ENCODE results near the gene ALDH18A1.
A peak's percentile ranks its signal among the peaks of the same experiment; 100 is the strongest.

The ALDH18A1 gene

DNA sequence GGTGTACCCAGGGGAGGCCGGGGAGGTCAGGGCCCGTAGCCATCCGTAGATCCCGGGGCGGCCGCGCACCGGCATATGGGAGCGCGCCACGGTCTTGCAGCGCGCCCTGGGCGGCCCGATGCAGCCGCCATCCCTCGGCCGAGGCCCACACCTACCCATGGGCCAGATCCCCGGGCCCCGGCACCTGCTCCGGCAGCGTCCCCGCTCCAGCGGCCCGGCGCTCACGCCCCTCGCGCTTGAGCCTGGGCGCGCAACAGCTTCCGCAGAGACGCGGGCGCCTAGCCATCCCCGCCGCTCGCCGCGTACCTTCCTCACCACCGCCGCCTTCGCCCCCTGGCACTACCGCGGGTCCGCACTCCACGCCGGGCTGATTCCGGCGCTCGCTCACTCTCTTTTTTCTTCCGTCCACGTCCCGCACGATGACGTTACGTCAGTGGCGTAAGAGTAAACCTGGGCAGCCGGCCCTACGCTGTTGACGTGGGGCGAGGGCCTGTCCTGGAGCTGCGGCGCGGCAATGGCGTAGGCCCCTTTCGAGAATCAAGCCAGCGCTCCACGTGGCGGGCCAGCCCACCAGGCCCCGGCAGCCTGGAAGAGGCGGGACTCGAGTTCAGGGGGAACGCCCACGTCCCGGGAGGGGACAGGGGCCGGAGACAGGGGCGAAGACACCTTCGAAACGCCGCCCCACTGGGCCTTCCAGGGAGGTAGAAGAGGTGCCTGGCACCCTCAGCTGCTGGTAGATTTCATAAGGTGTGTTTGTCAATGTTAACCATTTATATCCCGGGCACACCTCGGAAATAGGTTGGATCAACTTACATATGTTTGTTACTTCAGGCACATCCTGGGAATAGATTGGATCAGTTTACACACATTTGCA lies at the start of gene ALDH18A1:
Gene ALDH18A1, minus strand, starts transcription at position 421 of the 874 bp plus-strand sequence. CDS start 3,334 bp downstream, outside the sequence.
- DNase-seq (ENCODE audit: low read depth) = peak; percentile 93
- TF ChIP-seq CTCF (IDR thresholded peaks at IDR 0.05; ENCODE audit: low read depth, low read length) (no peak), POLR2A (IDR thresholded peaks at IDR 0.05; ENCODE audit: extremely low read depth, insufficient read length) (peak; percentile 53), MAX (IDR thresholded peaks at IDR 0.05; ENCODE audit: low read depth, low read length) (peak; percentile 96), MYC (IDR thresholded peaks at IDR 0.05; ENCODE audit: low read depth, low read length) (peak; percentile 97)
- peak within 1 kb of the TSS; percentile 80 for H3K4me3 ChIP-seq (ENCODE audit: low read depth, low read length)

DNA sequence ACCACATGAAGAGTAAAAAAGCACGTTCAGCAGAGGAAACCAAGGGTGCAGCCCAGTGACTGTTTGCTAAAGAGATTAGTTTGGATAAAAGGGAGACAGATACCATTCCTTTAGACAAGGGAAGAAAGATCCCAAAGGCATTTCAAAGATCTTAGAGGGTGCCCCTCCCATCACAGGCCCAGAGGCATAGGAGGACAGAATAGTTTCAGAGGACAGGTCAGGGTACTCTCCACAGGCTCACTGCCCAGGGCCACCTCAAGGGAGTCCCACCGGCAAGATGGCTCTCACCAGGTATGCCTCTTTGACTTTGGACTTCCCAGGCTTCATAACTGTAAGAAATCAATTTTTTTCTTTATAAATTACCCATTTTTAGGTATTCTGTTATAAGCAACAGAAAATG lies 41.9 kb upstream of the ALDH18A1 start:
- TF ChIP-seq POLR2A (IDR thresholded peaks at IDR 0.05; ENCODE audit: extremely low read depth, insufficient read length) (no peak), CTCF (IDR thresholded peaks at IDR 0.05; ENCODE audit: low read depth, low read length) (no peak), MYC (IDR thresholded peaks at IDR 0.05; ENCODE audit: low read depth, low read length) (no peak), MAX (IDR thresholded peaks at IDR 0.05; ENCODE audit: low read depth, low read length) (no peak)
- no peak overlapping the region for H3K4me3 ChIP-seq (ENCODE audit: low read depth, low read length)
- DNase-seq (ENCODE audit: low read depth) = no peak

DNA sequence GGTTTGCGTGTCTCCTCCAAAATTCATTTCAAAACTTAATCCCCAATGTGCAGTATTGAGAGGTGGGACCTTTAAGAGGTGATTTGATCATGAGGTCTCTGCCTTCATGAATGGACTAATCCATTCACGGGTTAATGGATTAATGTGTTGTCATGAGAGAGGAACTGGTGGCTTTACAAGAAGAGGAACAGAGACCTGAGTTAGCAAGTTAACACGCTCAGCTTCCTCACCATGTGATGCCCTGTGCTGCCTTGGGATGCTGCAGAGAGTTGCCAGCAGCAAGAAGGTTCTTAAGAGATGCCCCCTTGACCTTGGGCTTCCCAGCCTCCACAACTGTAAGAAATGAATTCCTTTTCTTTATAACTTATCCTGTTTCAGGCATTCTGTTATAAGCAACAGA lies 40.9 kb upstream of the ALDH18A1 start:
- no peak for TF ChIP-seq CTCF (IDR thresholded peaks at IDR 0.05; ENCODE audit: low read depth, low read length)
- no peak for TF ChIP-seq MAX (IDR thresholded peaks at IDR 0.05; ENCODE audit: low read depth, low read length)
- no peak for TF ChIP-seq POLR2A (IDR thresholded peaks at IDR 0.05; ENCODE audit: extremely low read depth, insufficient read length)
- TF ChIP-seq MYC (IDR thresholded peaks at IDR 0.05; ENCODE audit: low read depth, low read length) = no peak
- no peak overlapping the region for H3K4me3 ChIP-seq (ENCODE audit: low read depth, low read length)
- DNase-seq (ENCODE audit: low read depth) = no peak

DNA sequence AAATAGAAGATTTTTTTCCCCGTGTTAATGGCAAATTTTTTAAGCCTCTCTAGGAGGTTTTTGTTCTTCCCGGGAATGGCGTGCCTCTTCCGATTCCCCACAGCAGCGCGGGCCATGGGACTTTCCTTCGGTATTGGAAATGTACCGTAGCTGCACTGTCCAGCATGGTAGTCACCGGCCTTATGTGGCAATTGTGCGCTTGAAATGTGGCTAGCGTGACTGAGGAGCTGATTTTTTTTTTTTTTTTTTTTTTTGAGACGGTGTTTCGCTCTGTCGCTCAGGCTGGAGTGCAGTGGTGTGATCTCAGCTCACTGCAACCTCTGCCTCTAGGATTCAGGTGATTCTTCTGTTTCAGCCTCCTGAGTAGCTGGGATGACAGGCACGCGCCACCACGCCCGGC lies 38.2 kb upstream of the ALDH18A1 start:
- H3K4me3 ChIP-seq (ENCODE audit: low read depth, low read length) = no peak overlapping the region
- no peak for DNase-seq (ENCODE audit: low read depth)
- TF ChIP-seq MYC (IDR thresholded peaks at IDR 0.05; ENCODE audit: low read depth, low read length) = no peak
- TF ChIP-seq POLR2A (IDR thresholded peaks at IDR 0.05; ENCODE audit: extremely low read depth, insufficient read length) = no peak
- TF ChIP-seq MAX (IDR thresholded peaks at IDR 0.05; ENCODE audit: low read depth, low read length) = no peak
- no peak for TF ChIP-seq CTCF (IDR thresholded peaks at IDR 0.05; ENCODE audit: low read depth, low read length)

- TF ChIP-seq MAX (IDR thresholded peaks at IDR 0.05; ENCODE audit: low read depth, low read length) (peak; percentile 87; the same call in 1 of the 2 replicates), POLR2A (IDR thresholded peaks at IDR 0.05; ENCODE audit: extremely low read depth, insufficient read length) (peak; percentile 87), CTCF (IDR thresholded peaks at IDR 0.05; ENCODE audit: low read depth, low read length) (peak; percentile 89), MYC (IDR thresholded peaks at IDR 0.05; ENCODE audit: low read depth, low read length) (peak; percentile 93)
- H3K4me3 ChIP-seq (ENCODE audit: low read depth, low read length) = peak within 1 kb of the TSS; percentile 97
- peak; percentile 100 for DNase-seq (ENCODE audit: low read depth)
These were observed 37.4 kb upstream of the ALDH18A1 start, which contains the start of gene TCTN3 for GRCh38 chr10:95693668-95694534. TCTN3 (minus strand) TSS chr10:95693927; CDS start chr10:95693899, 28 bp downstream.

Data from NB4 (cell line).